DMS153 (cell line): ENCODE measurements around the gene SAMD11.

Experiments used
- DNase-seq: peaks from one replicate; lab custom pipeline; 2025; lab: John Stamatoyannopoulos, UW

Gene SAMD11

DNA sequence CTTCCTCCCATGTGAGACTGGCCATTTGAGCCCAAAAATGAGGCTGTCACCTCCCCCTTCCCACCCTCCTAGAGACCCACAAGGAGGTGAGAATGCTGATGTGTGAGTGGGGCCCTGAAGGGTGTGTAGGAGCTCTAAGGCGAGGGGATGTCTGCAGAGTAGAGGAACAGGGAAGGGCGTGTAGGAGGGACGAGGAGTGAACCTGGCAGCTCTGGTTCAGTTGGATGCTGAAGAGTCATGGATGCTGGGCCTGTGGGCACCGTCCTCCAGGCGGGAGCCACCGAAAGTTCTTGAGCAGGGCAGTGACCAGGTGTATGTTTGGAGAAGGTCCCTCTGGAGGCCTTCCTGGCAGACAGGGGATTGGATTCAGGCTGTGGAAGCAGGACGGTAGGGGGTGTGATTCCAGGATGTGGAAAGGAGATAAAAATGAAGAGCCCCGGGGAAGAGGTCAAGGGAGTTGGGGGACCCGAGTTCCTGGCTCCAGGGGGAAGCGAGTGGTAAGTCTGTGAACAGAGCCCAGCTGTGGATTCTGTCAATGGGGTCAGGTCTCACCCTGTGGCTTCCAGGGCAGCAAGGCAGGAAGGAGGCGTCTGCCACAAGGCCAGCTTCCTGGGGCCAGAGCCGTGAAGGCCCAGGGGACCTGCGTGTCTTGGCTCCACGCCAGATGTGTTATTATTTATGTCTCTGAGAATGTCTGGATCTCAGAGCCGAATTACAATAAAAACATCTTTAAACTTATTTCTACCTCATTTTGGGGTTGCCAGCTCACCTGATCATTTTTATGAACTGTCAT is 7.9 kb downstream of the SAMD11 start:
- DNase-seq: no peak

DNA sequence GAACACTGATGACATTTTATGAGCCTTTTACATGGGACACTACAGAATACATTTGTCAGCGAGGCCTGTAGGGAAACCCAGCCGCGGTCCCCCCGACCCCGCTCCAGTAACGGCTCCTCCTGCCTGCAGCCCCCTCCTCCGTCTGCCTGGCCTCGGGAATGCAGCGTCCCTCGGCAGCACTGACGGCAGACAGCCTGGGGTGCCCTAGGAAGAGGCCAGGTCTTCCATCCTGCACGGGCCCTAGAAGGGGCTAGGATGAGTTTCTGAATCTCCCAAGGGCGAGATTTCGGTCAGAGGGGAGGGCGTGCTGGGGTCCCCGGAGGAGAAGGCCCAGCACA is 8.4 kb downstream of the SAMD11 start:
- DNase-seq: no peak

DNA sequence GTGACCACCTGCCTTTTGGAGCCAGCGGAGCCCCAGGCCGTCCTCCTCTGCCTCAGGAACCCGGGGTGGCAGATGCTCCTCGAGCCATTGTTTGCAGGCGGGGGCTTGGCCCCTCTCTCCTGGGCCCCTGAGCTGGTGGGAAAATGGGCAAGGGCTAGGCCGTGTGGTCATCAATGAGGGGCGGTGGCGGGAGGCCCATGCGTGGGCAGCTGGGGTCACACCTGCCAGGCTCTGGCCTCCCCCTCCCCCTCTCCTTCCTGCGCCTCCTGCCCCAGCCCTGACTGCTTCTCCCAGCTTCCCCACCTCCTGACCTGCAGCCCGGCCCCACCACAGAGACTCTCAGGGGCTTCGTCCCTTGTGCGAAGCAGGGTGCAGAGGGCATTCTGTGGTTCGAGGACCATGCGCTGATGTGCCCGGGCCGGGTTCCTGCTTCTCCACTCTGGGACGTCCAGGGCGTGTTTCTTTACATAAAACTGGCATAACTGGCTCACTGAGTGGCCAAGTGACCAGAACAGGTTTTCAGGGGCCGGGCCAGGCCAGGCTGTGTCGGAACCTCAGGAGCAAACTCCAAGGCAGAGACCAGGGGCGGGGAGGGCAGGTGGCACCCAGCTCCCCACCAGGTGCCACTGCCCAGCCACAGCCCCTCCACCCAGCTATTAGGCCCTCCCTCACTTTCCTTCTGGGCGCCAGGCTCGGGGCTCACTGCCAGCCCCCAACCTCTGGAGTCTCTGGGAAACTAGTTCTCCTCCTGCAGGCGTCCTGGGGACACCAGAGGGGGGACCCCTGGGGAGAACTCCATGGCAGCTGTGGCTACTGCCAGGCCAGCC is 9.3 kb downstream of the SAMD11 start:
- no peak for DNase-seq

DNA sequence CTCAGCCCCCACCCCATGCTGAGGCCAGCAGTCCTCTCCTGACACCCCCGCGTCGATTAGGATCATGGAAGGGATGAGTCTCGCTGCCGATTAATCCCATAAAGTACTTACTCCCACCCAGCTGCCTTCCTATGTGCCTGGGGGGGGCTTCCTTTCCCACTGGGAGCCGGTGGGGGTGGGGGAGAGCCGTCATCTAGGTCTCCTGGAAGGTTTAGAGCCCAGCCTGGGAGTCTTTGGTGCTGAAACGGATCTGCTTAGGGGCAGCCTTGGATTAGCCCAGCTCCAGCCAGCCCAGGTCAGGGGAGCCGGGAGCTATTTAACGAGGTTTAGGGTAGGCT is 9.8 kb downstream of the SAMD11 start:
- no peak for DNase-seq

DNA sequence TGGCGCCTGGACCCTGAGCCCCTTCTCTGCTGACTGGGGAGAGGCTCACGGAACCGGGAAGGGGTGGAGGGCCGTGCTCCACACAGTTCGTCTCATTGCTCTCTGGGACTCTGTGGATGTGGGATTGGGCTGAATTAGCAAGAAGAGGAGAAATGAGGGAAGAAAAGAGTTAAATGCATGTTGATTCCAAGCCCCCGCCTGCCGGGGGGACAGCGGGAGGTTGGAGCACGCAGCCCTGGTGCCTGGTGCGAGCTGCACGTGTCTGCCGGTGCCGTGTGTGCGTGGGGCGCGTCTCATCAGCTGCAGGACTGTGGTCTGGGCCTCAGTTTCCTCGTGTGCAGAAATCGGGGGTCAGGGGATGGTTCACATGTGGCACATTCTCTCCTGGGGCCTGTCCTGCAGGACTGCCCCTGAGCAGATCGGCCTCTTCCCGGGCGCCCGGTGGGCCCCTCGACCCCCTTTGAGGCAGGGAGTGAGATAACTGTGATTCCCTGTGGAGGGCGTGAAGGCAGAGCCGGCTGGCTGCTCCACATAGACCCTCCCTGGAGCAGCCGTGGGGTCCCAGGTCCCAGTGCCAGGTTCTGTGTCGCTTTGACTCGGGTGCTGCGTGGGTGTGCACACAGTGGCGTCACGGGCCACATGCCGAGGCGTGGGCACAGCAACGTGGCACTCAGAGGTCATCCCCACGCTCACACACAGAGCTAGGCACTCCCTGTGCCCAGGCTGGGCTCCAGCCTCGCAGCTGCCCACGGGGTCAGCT is 11.4 kb downstream of the SAMD11 start:
- no peak for DNase-seq

DNA sequence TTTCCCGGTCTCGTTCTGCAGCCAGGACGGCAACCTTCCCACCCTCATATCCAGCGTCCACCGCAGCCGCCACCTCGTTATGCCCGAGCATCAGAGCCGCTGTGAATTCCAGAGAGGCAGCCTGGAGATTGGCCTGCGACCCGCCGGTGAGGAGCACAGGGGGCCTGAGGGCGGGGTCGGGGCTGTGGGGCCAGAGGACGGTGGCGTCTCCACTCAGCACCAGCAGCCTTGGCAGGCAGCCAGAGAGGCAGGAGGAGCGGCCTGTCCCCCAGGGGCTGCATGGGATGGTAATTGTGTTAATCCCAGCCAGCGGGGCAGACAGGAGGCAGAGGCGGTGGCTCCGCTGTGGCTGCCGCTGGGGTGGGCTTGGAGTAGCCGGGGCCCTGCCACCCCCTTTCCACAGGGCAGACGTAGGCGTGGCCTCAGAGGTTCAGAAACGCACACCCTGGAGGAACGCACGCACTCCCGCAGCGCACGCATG is 12.1 kb downstream of the SAMD11 start:
- peak; percentile 37 for DNase-seq

DNA sequence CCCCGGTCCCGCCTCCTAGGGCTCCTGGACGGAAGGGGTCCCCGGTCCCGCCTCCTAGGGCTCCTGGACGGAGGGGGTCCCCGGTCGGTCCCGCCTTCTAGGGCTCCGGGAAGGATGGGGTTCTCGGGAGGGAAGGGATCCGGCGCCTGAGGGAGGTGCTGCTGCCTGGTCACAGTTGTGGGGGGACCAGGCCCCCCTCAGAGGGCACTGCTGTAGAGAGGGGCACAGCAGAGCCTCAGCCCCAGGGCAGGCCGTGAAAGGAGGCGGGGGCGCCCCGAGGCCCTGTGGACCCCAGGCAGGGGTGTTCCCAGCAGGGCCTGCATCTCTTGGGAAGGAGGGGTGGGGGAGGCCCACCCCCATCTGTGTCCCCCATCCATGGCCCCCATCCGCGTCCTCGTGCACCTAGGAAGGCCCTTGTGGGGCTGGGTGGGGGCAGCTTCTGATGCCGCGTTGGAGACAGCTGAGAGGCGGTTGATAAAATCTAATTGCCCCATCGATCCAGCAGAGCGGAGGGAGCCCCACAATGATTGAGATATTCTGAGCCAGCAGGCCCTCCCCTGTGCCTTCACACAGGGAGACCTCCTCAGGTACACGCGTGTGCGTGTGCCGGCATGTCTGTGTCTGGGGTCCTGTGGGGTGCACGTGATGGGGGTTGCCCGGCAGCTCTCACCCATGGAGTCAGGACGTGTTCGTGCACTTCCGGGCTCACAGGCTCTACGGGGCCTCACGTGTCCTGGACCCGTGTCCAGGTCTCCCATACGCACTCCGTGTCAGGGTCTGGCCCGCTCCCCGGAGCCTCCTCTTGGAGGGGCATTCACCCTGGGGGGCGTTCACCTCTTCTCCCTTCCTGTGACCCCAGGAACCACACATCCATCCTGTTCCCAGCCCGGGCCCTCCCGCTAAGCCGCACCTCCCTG is 12.9 kb downstream of the SAMD11 start:
- DNase-seq: no peak

DNA sequence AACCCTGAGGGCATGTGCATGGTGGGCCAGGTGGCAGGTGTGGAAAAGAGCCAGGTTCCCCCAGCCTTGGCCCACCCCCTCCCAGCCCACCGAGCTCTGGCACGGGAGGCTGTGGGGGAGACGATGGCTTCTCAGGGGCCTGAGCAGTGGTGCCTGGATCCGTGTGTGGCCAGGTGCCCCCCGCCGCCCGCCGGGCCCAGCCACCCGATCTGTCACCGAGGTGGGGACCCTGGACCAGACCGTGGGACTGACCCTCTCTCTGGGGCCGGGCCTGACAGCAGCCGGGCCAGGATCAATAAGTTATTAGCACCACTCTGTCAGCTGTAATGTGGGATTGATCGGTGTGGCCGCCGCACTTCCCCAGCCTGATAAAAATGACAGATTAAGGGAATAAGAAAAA is 13.8 kb downstream of the SAMD11 start:
- DNase-seq: no peak

DNA sequence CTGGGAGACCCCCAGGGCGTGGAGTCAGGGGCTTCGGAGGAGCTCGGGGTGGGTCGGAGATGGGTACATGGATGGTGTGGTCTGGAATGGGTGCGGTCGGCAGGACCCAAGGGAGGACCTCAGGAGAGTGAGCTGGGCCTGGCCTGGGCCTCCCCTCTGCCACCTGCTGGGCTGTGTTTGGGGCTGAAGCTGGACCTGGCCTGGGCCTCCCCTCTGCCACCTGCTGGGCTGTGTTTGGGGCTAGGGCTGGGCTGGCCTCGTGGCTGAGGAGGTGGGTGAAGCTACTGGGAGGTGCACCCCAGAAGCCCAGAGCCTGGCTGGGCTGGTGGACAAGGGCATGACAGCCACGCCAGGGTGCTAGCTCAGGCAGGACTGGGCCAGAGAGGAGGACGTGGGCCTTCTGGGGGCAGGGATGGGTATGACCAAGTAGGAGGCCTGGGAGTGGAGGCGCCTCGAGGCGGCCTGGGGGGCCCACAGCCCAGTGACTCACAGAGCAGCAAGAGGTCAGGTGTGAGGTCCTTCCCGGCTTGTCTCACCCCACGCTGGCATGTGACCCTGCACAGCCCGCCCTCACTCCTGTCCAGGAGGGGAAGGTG is 14.5 kb downstream of the SAMD11 start:
- DNase-seq: no peak

DNA sequence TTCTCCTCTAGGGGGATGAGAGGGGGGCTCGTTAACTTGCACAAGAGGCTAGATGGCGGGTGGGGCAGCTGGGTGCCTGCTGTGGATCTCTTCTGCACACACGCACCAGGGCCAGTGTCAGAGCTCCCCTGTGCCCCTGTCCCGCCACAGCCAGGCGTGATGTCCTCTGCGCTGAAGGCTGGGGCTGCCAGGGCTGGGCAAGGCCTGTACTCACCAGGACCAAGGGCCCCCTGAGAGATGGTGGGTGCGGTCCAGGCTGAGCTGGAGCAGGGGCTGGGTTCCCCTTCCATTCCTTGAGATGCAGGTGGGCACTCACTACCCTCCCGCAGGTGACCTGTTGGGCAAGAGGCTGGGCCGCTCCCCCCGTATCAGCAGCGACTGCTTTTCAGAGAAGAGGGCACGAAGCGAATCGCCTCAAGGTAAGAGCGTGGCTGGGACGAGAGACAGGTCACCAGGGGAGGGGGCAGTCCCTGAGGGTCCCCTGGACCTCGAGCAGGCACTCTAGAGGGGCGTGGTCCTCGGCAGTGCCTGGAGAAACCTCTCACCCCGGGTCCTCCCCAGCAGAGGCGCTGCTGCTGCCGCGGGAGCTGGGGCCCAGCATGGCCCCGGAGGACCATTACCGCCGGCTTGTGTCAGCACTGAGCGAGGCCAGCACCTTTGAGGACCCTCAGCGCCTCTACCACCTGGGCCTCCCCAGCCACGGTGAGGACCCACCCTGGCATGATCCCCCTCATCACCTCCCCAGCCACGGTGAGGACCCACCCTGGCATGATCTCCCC is 15.2 kb downstream of the SAMD11 start:
- DNase-seq: no peak

DNA sequence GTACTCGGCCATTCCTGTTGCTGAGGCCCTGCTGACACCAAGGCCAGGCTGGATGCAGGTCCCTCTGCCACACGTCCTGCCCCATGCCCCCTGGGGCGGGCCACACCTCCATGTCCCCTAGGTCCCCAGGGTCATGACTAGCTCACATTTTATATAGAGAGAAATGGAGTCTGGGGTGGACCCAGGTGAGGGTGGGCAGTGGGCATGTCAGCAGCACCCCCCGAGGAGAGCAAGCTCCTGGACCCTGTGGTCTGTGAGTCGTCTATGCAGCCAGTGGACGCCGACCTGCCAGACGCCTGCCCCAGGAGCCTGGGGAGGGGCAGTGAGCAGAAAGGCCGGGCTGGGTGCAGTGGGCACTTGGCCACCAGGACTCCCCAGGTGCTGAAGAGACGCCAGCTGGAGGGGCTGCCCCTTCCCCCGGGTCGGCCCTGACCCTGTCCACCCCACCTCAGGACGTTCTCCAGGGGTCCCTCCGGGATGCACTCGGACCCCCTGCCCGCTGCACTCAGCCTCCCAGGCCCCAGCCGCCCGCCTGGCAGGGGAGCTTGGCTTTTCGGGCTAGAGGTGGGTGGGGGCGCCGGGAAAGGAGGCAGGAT is 15.9 kb downstream of the SAMD11 start:
- no peak for DNase-seq

DNA sequence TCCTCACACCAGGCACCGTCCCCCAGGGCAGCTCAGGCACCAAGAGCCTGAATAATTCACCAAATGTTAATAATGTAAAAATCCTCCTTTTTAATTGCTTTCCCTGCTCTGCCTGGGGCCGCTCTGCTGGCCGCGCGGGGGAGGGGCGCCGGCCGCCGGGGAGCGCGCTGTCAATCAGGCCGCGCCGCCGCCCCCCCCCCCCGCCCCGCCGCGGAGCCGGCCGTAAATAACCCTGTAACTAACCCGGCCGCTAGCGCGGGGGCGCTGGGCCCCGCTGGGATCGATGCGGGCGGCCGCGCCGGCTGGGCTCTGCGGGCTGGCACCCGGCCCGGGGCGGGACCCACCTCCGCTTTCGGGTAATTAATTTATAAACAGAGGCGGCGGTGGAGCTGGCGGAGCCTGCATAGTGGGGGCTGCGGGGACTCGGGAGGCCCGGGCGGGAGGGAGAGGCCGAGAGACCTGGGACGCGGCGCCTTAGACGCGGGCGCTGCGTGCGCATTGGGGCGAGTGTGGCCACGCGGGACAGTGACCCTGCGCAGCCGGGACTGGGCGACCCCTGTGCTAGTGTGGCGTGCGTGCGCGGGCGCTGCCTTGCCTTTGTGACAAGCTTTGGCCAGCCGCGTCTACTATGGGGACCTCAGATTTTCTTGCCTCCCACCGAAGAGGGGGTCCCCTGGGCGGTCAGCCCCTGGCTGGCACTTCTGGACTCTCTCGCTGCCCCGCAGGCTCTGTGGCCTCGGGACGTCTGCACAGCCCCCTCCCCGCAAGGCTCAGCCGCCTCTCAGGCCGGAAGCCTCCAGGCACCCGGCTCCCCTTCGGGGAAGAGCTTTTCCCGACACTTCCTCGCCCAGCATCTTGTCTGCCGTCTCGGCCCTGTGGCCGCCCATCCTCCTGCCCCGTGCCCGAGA is 16.6 kb downstream of the SAMD11 start:
- peak; percentile 59 for DNase-seq

DNA sequence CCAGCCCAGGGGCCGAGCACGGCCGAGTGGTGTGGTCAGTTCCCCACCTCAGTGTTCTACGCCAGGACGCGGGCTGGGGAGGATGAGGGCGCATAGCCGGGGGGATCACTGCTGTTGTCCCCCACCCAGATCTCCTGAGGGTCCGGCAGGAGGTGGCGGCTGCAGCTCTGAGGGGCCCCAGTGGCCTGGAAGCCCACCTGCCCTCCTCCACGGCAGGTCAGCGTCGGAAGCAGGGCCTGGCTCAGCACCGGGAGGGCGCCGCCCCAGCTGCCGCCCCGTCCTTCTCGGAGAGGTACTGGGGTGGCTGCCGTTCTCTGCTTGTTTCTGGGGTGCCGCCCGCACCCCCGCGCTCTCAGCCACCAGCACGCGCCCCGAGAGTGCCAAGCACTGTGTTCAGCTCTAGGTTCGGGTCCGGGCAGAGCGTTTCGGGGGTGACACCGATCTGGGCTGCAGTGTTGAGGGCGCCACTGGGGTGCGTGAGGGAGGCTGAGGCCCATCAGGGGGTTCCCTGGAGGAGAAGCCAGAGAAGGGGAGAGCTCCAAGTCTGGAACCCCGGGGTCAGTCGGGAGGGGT is 17.4 kb downstream of the SAMD11 start:
- DNase-seq: no peak

DNA sequence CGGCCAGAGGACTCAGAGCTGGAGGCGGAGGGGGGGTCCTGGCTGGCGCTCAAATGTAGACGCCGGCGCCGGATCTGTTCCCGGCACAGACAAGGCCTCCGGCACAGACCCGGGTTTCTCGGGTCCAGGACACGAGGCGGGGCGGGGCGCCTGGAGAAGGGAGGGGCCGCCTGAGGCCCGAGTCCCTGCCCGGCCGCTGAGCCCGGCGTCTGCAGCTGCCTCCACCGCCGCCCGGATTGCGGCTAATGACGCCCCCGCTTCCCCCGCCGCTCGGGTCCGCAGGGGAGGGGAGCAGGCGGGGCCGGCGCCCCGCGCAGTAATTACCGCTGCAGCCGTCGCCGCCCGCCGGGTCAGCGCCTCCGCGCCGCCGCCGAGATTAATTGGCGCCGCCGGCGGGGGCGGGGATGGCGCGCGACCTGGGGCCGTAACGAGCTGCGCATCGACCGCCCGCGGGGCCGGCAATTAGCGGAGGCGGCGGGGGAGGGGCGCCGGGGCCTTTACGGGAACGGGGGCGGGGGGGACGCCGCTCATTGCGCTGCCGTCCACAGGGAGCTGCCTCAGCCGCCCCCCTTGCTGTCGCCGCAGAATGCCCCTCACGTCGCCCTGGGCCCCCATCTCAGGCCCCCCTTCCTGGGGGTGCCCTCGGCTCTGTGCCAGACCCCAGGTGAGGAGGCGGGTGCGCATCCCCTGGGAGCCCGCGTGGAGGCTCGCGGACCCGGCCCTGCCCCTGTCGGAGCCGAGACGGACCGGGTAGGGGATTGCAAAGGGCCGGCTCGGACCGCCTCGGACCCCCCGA is 18.1 kb downstream of the SAMD11 start:
- peak; percentile 77 for DNase-seq

DNA sequence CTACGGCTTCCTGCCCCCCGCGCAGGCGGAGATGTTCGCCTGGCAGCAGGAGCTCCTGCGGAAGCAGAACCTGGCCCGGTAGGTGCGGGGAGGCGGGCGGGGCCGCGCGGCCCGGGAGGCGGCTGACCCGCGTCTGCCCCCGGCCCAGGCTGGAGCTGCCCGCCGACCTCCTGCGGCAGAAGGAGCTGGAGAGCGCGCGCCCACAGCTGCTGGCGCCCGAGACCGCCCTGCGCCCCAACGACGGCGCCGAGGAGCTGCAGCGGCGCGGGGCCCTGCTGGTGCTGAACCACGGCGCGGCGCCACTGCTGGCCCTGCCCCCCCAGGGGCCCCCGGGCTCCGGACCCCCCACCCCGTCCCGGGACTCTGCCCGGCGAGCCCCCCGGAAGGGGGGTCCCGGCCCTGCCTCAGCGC is 18.7 kb downstream of the SAMD11 start:
- DNase-seq: no peak

DNA sequence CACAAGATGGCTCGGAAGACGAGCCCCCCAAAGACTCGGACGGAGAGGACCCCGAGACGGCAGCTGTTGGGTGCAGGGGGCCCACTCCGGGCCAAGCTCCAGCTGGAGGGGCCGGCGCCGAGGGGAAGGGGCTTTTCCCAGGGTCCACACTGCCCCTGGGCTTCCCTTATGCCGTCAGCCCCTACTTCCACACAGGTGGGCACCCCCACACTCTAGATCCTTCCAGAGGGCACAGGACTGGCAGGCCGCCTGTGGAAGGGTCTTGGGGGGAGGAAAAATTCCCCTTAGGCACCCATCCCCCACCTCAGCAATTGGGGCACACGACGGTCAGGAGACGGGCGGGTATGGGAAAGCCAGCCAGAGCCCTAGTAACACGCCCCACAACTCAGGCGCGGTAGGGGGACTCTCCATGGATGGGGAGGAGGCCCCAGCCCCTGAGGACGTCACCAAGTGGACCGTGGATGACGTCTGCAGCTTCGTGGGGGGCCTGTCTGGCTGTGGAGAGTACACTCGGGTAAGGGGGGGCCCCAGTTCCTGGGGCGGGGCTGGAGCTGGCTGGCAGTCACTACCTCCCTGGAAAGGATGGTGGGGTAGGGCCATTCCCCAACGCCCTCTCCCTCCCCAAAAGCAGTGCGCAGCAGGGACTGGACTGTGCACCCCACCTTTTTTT is 19.3 kb downstream of the SAMD11 start:
- no peak for DNase-seq
